GM19395 (cell line): Measurements from ENCODE around the gene SETD5.

ENCODE experiments used
- ATAC-seq: cut with Tn5 transposase; IDR thresholded peaks from one replicate; pipeline ENCODE4 v1.9.1; 2021; ENCODE audit warnings: mild to moderate bottlenecking, moderate library complexity; ENCODE audit not compliant: unreplicated experiment

SETD5 gene

DNA sequence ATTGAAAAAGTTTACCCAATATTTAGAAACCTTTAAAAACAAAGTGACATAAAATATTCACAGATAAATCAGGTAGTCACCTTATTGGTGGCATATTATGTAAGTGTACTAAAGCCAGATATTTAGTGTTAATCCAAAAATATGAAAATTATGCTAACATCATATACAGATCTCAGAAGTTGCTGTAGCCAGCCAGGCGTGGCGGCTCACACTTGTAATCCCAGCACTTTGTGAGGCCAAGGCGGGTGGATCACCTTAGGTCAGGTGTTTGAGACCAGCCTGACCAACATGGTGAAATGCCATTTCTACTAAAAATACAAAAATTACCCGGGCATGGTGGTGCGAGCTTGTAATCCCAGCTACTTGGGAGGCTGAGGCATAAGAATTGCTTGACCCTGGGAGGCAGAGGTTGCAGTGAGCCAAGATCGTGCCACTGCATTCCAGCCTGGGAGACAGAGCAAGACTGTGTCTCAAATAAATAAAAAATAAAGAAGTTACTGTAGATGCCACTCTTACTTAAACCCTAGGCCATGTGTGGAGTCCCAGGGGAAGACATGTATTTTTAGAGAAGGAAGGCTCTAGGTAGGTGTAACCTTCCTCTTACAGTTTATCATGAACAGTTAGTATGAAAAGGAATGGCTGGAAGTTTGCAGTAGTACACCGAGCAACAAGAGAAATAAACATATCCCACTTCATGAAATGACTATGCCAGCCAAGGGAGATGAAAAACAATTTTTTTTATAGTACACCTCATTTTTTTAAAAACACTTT, 9.6 kb downstream of the SETD5 start:
- ATAC-seq = no peak

DNA sequence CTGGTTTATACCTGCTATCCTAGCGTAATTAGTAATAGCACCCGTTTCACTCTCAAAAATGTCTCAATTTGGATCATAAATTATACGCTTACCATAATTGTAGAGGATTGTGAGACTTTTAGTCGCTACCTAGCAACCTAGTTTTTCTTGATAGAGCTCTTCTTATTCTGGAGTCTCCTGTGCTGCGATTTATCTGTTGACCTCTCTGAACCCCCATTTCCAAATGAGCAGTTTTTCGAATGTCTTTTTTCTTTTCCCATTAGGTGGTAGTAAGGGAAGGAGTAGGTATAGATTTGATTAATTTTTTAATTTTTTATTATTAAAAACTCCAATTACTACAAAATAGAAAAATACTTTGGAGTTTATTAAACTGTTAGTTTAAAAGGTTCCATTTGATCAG, 10.6 kb downstream of the SETD5 start:
- ATAC-seq = no peak

DNA sequence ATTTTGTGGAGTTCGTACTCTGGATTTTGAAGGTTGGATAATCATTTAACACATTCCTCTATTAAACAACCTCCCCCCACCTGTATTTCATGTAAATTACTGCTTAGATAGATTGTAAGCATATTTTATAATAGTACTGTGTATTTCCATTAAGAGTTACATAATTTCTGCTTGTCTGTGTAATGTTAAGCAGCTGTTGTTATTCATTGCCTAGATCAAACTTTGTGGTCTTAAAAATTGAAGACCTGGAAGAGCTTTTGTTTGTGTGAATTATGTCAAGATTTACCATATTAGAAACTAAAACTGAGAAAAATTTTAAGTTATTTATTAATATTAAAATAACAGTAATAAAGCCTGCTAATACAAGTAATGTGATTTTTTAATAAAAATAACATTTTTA, 11.1 kb downstream of the SETD5 start:
- ATAC-seq = no peak

DNA sequence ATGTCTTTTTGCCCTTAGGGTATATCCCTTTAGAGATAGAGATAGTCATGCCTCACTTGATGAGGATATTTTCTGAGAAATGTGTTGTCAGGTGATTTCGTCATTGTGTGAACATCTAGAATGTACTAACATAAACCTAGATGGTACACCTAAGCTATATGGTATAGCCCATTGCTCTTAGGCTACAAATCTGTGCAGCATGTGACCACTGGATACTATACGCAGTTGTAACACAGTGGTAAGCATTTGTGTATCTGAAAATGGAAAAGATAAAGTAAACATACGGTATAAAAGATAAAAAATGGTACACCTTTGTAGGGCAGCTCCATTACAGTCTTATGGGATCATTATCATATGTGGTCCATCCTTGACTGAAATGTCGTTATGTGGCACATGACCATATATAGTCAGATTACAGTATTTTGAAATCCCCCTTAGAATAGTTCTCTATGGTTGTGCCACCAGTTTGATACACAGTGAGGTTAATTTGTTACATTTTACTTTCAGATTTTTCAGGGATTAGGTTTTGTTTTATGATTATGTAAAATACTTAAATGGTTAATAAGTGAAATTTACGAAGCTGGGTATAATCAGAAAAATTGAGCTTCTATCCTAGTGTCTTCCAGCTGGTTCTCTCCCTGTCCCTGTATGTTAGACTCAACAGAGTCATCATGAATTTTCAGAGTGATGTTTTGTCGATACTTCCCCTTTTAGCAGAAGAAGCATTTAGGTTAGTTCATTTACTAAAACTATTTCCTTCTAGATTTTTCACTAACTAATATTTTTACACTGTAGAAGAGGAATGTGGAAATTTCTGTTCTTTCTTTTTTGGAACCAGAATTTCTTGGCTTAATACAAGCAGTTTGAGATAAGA, 12.8 kb downstream of the SETD5 start:
- ATAC-seq = no peak

DNA sequence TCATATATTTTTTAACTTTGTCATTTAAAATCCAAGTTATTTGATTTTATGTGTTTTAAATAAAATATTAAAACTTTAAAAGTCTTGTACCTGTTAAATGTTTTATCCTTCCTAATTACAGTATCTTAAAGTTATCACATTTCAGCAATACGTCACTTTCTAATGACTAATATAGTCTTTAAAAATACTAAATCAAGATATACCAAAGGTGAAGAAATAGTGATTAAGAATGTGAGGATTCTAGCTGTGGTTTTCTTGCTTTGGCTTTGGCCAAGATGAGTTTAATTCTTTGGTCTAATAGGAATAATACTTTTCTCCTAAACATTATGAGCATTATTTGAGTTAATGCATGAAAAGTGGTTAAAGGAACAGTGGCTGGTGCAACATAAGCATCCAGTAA, 13.9 kb downstream of the SETD5 start:
- no peak for ATAC-seq

DNA sequence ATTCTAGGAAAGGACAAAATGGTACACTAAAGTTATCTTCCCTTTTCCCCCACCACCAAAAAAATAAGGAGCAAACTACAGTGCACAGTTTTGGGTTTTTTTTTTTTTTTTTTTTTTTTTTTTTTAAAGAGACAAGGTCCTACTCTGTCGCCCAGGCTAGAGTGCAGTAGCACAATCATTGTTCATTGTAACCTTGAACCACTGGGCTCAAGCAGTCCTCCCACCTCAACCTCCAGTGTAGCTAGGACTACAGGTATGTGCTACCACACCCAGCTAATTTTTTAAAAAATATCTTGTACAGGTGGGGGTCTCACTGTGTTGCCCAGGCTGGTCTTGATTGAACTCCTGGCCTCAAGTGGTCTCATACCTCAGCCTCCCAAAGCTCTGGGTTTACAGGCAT, 14.9 kb downstream of the SETD5 start:
- no peak for ATAC-seq

DNA sequence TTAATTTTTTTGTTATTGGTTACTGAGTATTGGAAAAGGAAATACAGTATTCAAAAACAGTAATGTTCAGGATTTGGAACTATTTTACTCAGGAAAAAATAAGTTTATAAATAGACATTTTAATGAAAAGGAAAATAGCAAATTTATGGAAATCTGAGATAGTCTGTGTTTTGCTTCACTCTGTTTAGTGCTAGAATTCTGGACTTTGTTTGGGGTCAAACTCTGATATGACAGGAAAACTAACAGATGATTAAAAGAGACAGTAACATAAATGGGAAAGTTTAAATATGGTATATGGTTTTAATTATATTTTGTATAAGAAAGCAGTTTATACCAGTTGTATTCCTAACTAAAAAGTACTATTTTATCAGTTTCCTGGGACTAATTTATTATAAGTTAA, 17.4 kb downstream of the SETD5 start:
- no peak for ATAC-seq

DNA sequence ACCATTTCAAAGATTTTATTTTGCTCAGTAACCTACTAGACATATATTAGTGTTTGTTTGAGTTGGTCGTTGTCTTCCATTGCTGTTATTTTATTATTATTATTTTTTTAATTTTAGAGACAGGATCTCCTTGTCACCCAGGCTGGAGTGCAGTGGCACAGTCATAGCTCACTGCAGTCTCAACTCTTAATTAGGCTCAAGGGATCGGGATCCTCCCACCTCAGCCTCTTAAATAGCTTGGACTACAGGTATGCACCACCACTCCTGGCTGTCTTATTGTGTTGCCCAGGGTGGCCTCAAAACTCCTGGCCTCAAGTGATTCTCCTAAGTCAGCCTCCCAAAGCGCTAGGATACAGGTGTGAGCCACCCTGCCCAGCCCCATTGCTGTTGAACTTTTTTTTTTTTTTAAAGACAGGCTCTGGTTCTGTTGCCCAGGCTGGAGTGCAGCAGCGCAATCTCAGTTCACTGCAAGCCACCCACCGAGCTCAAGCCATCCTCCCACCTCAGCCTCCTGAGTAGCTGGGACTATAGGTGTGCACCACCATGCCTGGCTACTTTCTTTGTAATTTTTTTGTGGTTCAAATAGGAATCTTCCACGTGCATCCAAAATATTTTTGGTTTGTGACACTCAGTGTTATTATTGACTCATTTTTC, 18.2 kb downstream of the SETD5 start:
- no peak for ATAC-seq

DNA sequence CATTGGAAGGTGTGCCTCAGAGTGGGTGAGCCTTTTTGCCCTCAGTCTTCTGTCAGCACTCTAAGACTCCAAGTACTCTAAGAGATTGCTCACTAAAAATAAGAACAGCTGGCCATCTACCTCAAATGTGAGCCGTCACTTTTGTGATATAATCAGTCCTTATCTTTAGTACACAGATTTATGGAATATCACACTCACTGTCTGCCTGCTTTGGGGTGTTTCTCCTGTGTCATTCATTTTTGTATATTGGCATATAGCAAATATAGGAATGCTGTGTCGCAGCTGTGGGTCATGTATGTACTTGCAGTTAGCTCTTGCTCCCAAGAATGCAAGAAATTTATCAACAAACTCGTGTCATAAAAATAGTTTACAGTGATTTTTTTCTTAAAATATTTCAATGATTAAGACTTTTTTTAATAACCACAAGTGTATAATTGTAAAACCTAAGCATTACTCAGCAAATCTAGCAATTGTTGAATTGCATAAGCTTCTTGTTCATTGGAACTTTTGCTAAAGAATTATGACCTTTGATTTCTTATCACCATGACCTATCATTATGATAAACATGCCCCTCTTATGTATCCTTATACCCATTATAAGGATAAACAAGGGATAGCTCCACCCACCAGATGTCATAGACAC, 18.8 kb downstream of the SETD5 start:
- ATAC-seq = no peak

DNA sequence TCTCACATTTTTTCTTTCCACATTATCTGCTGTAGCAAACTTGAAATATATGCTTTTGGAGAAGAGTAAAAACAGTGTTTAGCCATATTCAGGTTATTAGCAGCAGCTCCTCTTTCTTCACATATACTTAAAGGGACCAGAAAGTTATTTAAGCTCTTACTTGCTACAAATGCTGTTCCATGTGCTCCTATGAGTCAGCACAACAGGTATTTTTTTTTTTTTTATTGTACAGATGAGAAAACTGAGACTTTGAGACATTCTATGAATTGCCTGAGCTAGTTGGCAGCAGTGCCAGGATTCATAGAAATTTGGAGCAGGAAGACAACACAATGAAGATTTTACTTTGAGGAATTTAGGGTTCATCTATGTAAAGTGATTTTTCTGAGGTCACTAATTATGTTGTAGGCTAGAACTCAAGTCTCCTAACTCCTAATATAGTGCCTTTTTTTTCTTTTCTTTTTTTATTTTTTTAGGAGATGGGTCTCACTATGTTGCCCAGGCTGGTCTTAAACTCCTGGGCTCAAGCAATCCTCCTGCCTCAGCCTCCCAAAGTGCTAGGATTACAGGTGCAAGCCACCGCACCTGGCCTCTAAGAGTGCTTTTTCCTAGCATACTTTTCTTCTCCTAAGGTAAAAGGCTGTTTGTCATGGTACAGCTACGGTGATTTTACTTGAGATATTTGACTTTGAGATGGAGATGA, 23.6 kb downstream of the SETD5 start:
- ATAC-seq = no peak

DNA sequence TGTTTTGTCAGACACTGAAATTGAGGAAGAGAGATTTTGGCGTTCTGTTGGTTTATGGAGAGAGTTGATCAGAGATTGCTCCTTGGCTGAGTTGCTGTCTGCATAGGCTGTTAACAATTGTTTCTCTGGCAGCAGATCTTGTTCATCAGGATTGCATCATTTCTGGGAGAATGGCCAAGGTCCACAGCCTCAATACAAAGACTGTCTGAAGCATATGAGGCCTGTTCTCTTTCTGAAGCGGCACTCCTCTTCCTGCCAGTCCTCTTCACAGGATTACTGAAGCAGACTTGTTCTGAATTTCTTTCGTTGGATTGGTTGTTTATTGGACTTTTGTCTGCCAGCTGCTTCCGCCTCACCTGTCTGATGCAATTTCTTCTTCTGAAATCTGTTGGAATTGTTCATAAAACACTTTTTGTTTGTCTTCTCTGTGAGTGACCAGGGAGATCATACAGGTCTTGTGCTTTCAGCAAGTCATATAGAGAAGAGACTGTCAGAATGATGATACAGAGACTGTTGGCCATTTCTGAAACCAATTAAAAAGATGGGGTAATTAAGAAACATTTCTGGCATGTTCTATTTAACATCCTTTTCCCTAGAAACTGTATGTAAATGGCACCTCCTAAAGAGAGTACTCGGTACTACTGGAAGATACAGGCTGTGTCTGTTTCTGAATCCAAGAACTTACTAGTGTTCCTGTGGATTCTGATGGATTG, 25.5 kb downstream of the SETD5 start:
- no peak for ATAC-seq

DNA sequence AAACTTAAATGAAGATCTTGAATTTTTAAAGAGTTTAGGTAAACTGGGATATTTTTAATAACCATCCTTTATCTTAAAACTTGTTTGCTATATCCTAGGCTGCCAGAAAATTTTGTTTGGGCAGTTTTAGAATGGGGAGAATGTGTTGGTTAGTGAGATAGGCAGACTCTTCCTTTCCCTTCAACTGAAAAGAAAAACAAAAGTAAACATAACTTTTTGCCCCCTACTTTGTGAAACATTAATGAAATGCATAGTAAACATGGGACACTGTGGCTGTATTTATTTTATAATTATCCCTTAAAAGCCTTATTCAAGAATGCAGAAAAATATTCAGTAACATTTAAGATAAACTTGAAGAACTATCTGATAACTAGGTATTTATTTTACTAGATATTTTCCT, 31.0 kb downstream of the SETD5 start:
- no peak for ATAC-seq

DNA sequence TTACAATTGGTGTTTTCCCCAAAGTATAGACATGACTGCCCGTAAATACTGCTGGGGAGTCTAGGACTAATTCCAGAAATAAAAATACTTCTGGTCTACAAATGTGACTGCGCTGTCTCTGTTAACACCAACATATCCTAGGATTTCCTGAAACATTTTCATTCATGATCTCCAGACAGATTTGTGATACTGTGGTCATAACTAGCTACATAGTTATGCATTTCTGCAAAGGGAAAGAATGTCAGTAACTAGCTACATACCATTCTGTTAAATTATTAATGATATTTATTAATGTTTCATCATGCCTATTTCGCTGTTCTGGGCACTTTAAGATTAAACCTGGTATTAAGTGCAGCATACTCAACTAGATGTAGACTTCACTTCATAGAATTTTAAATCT, 33.3 kb downstream of the SETD5 start:
- no peak for ATAC-seq

DNA sequence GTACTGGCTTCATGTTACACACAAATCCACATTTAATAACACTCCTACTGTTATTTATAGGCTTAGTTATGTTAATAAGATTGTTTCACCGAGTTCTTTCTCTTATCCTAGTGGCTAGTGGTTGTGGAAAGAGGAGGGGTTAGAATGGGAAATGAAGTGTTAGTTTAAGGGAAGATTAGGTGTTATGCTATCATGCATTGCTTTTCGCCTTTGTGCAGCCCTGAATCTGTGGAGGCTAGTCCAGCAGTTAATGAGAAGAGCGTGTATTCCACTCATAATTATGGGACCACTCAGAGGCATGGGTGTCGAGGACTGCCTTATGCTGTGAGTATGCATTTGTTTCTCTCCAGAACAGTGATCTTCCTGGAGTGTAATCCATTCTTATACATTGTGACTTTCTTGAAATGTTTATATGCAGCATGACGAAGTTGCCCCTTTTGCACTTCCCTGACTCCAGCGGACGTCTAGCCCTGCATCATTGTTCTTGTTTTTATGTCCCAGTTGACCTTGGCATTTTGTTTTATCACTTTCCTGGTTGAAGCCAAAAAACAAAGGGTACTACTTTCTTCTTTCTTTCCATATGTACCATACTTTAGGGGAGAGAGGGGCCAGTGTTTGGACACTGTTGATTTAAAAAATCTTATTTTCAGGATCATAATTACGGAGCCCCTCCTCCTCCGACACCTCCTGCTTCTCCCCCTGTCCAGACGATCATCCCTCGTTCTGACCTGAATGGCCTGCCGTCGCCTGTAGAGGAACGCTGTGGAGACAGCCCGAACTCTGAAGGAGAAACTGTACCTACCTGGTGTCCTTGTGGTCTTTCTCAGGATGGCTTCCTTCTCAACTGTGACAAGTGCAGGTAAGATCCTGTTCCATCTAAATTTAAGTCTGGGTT, 36.5 kb downstream of the SETD5 start:
- ATAC-seq = no peak

DNA sequence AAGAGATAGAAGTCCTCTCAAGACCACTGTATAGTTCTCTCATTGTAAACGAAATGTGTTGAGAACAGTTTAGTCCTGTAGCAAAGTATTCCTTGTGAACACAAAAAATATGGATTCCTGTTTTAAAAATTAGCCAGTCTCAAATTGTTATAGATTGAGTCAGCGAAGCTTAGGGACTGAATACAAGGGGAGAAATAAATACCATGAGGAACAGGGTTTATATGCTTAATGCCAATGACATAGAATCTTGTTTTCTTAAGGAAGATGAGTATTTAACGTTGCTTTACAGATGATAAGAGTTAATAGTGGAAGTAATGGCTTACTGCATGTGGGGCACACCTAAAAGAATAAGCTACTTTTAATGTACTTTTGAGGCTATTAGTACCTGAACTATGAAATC, 37.9 kb downstream of the SETD5 start:
- ATAC-seq = no peak

DNA sequence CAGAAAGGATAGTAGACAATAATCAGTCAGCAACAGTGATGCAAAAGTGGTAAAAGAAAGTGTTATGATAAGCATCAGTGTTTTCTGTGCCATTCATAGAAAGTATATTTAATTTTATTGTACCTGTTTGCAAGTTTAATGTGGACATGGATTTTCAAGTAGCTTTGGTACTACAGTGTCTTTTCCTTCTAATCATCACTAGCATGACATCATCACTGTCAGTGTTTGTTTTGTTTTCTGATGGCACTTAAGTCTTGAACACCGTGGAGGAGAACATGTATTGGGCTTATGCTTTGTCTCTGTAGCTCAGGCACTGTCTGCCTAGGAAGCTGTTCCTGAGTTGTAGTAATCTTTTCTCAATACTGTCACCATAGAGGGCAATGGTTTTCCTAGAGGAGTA, 41.9 kb downstream of the SETD5 start:
- no peak for ATAC-seq

DNA sequence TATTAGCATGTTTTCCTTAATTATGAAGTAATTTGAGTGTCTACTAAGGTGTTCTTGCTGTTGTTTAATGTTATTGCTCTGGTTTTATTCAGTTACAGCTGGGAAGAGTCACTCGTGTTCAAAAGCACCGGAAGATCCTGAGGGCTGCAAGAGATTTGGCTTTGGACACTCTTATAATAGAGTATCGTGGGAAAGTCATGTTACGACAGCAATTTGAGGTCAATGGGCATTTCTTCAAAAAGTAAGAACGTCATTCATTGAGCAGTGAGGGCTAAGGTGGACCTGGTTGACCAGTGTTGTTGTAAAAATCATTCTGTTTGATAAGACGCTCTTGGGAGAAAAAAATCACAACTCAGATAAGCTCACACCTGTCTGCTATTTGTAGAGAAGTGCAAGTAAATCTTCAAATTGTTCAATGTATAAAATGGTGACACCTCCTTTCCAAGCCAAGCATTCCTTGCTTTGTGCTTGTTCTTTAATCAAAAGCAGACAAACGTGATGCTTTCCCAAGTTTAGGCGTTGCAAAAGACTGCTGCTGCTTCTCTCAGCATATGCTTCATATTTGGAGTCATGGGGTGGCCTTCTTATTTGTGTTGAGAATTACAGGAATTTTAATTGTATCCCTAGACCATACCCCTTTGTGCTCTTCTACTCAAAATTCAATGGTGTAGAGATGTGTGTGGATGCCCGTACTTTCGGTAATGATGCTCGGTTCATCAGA, 44.2 kb downstream of the SETD5 start:
- no peak for ATAC-seq

DNA sequence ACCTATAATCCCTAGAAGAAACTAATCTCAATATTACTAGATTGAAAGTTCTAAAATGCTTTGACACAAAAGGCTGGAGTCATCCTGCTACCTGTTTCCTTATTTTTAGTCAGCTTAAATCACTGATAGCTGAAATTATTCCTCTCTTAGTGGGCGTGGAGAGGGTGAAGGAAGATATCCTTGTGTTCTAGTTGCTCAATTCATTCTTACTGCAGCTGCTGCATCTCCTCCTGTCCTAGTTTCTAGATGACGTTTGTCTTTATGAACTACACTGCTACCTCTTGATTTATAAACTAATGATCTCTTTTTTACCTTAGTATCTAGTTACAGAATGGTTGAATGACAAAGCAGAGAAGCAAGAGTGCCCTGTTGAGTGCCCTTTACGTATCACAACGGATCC, 50.7 kb downstream of the SETD5 start:
- ATAC-seq = no peak
